LNCaP clone FGC (cell line): ENCODE results near the gene MED1.

Experiments
- DNase-seq: peaks from one replicate; pipeline ENCODE4 v3.0.0-alpha.2; 2011; ENCODE audit warnings: low read depth
- H3K4me3 ChIP-seq: 2 replicates; pipeline ENCODE4 v1.5.1; 2011; ENCODE audit warnings: mild to moderate bottlenecking, low read depth, low read length, control low read depth
- TF ChIP-seq, protein P1 (sequence below): IDR thresholded peaks from 2 replicates; pipeline ENCODE4 v1.5.1; 2012; ENCODE audit warnings: mild to moderate bottlenecking; ENCODE audit not compliant: control insufficient read depth, insufficient read depth; ENCODE audit errors: extremely low read depth

The MED1 gene

DNA sequence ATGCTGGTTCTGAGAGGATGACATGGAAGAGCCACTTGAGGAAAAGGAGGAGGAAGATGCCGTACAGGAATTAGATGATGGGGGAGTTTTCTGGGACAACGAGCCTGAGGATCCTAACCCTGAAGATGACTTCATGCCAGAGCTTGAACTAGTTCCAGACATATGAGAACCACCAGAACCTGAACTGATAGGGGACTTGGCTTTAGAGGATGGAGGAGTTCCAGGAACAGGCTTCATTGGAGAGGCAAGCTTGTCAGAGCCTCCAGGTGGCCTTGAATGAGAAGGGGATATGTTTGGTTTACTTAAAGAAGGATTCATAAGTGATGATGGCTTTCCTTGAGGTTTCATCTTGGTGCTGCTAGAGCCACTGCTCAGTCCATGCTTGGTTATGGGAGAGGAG is 42.7 kb downstream of the MED1 start:
- no peak for DNase-seq
- no peak overlapping the region for H3K4me3 ChIP-seq
- TF ChIP-seq, protein P1, sequence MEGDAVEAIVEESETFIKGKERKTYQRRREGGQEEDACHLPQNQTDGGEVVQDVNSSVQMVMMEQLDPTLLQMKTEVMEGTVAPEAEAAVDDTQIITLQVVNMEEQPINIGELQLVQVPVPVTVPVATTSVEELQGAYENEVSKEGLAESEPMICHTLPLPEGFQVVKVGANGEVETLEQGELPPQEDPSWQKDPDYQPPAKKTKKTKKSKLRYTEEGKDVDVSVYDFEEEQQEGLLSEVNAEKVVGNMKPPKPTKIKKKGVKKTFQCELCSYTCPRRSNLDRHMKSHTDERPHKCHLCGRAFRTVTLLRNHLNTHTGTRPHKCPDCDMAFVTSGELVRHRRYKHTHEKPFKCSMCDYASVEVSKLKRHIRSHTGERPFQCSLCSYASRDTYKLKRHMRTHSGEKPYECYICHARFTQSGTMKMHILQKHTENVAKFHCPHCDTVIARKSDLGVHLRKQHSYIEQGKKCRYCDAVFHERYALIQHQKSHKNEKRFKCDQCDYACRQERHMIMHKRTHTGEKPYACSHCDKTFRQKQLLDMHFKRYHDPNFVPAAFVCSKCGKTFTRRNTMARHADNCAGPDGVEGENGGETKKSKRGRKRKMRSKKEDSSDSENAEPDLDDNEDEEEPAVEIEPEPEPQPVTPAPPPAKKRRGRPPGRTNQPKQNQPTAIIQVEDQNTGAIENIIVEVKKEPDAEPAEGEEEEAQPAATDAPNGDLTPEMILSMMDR, result no peak

DNA sequence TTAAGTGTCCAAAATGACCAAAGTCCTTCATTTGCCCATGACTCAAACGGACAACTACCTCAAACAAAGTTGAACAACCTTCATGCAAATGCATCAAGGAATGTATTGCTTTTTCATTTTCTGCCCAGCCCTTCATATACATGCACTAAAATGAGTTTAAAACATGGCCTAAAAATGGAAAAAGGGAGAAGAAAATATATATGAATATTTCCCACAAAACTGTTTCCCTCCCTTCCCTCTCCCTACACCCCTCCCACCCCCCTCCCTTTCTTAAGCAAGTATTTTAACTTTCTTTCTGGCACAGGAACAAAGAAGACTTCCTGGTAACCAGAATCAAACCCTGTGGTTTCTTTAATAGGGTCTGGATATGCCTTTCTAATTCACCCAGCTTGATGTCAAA is 44.1 kb downstream of the MED1 start:
- no peak for DNase-seq
- no peak overlapping the region for H3K4me3 ChIP-seq
- TF ChIP-seq, protein P1, result no peak

DNA sequence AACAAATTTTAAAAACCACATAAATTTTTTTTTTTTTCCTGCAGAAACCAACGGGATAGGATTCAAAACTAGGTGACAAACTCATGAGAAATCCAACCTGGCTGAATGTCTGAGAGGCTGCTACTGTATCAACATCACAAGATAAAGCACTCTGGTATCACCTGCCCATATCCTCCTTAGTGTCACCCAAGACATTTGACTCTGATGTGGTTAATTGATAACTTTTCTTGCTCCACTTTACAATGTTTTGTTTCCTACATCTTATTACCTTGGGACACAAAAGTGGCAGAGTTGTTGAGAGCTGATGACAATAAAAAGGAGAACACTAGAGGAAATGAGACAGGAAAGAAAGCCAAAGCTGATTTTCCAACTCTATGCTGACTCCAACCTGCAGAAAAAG is 45.6 kb downstream of the MED1 start:
- no peak overlapping the region for H3K4me3 ChIP-seq
- DNase-seq, result no peak
- TF ChIP-seq, protein P1, result no peak

DNA sequence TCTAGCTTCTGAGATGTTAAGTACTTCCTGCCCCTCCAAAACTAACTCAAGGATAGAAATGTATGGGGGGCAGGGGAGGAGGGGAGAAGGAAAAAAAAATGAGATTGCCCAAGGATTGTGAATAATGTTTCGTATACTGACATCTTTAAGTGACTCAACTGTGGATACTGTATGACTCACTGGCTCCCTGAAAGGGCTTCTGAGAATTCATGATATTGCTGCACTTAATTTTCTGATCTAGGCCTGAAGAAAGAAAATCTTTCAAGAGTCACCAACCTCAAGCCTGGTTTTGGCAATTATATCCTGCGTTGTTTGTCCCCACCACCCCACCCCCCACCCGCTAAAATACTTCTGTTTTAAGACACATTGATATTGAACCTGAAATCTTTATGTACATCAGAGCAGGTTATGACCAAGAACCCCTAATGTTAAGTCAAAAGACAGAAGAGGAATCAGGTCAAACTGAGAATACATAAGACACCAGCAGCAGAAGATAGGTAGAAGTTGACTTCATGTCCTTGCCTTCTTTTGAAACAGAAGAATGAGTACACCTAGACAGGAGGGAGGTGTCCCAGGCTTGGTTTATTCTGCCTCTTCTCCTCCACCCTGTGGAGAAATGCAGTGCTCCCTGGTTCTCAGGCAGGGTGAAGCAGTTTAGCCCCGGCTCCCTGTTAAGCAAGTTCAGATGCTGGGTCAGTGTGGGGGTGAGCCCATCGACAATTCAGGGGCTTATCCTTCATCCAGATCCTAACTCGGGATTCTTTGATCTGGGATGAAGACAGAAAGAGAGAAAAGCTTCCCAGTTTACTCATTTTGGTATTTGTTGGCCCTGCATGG is 46.3 kb downstream of the MED1 start:
- TF ChIP-seq, protein P1, result no peak
- no peak overlapping the region for H3K4me3 ChIP-seq
- DNase-seq, result no peak

DNA sequence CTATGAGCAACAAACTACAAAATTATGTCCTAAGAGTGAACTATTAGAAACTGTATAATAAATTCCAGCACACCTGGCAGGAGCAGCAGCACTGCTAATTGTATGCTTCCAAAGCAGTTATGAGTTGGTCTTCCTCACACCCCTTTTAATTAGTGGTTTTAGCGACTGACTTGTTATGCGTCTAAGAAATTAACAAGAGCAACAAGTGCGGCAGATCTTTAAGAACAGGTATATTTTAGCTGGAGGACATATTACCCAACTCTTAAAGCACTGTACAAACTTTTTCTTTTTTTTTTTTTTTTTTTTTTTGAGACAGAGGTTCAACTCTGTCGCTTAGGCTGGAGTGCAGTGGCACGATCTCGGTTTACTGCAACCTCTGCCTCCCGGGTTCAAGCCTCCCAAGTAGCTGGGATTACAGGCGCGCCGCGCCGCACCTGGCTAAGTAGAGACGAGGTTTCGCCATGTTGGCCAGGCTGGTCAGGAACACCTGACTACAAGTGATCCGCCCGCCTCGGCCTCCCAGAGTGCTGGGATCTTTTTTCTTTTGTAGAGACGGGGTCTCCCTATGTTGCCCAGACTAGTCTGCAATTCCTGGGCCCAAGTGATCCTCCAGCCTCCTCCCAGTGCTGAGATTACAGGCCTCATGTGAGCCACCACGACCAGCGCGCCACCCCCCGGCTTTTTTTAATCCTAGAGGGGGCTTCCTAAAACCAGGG is 48.0 kb downstream of the MED1 start:
- DNase-seq, result no peak
- peak overlapping the region; percentile 92; the same call in 1 of the 2 replicates for H3K4me3 ChIP-seq
- TF ChIP-seq, protein P1, result no peak

DNA sequence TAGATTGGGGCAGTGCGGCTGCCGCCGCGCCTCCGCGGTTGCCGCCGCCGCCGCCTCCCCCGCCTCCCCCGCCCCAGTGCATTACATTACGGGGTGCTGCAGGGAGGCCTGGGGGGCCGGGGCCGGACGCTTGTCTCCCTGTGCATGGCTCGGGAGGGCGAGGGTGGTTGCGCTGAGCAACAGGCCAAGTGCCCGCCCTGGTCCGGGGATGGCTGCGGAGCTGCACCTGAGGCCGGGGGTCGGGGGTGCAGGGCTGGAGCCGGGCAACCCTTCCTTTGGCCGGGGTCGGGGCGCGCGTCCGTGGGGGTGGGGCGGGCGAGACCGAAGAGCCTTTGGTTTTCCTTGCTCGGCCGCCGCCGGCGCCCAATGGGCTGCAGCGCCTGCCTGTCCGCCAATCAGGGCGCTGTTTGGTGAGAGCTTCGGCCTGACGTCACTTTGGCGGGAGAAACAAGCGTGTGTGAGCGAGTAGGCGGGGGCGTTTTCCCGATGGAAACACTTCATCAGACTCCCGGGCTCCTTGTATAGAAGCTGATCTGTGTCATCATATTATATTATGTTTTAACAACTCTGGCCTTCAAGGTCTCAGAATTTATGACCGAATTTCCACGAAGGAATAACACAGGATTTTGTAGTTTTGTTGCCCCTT is 48.7 kb downstream of the MED1 start:
- DNase-seq, result peak; percentile 81
- TF ChIP-seq, protein P1, result no peak
- peak overlapping the region; percentile 92 for H3K4me3 ChIP-seq
